K562 (cell line): ENCODE measurements around the gene RNF144A. TPM values are rescaled to one million over a fixed set of nuclear protein-coding genes. Genes with fewer than 3 reads are reported as not detected.

Experiments
- C11orf30 ChIP-seq: fragments of 450-650 bp; IDR thresholded peaks from 2 replicates; pipeline ENCODE4 v1.6.1; 2016; ENCODE audit warnings: low read depth, mild to moderate bottlenecking
- CREM ChIP-seq: IDR thresholded peaks from 2 replicates; pipeline ENCODE4 v1.6.1; 2014; ENCODE audit warnings: antibody characterized with exemption, low read depth
- CTBP1 ChIP-seq: fragments of 450-650 bp; IDR thresholded peaks from 2 replicates; pipeline ENCODE4 v1.6.1; 2016; ENCODE audit warnings: borderline replicate concordance
- CTCF ChIP-seq, 3 experiments: IDR thresholded peaks in 2 of 3; conservative IDR thresholded peaks in 1 of 3; 2 replicates each; pipeline ENCODE4 v1.5.1; 2011 to 2012; ENCODE audit warnings: low read length in 3 of 3, mild to moderate bottlenecking in 3 of 3, control low read depth in 2 of 3, improper control_type of control experiment in 1 of 3, inconsistent platforms in 1 of 3, low read depth in 1 of 3, mixed read lengths in 1 of 3, moderate library complexity in 1 of 3; ENCODE audit not compliant: insufficient read depth in 2 of 3
- KLF16 ChIP-seq: IDR thresholded peaks from 2 replicates; pipeline ENCODE4 v1.6.1; 2016; ENCODE audit warnings: antibody characterized with exemption
- MITF ChIP-seq: IDR thresholded peaks from 2 replicates; pipeline ENCODE4 v1.6.1; 2014; ENCODE audit warnings: antibody characterized with exemption
- PTBP1 ChIP-seq: fragments of 200-400 bp; formaldehyde crosslinking; IDR thresholded peaks from 2 replicates; pipeline ENCODE4 v1.6.1; 2017; ENCODE audit warnings: low read depth, low read length
- SMC3 ChIP-seq: conservative IDR thresholded peaks from 2 replicates; pipeline ENCODE4 v1.6.1; 2011; ENCODE audit warnings: low read depth, low read length, improper control_type of control experiment; ENCODE audit not compliant: insufficient read depth
- polyA plus RNA-seq, 8 experiments: library from polyadenylated mRNA; depleted of rRNA in 4 of 8; stranded (reverse) in 5 of 8; unstranded in 3 of 8; fragments of >200 nt; fragmentation: Nextera tagmentation in 2 of 8; fragmentation: Illumina TruSeq in 1 of 8; extraction: Ambion mirVana in 2 of 8; extraction: Trizol in 1 of 8; gene quantifications; 2 replicates each; pipeline versions ENCODE4 v1.2.1 to v1.2.3, GENCODE V29; 2011 to 2014; ENCODE audit warnings: inconsistent platforms in 1 of 8, missing spikeins in 1 of 8
- total RNA-seq, 7 experiments: library from RNA; depleted of rRNA in 6 of 7; stranded (reverse); fragments of >200 nt in 6 of 7; fragmentation: Illumina TruSeq in 2 of 7; extraction: Trizol in 2 of 7; gene quantifications; 2 replicates each; pipeline versions ENCODE4 v1.2.1 to v1.2.3, GENCODE V29; 2011 to 2021; ENCODE audit warnings: low replicate concordance in 1 of 7
- TF ChIP-seq, protein P1 (sequence below), 2 experiments: fragments of 450-650 bp; formaldehyde crosslinking in 1 of 2; IDR thresholded peaks; 2 replicates each; pipeline versions ENCODE4 v1.4.0 to v1.6.1; 2014 to 2020; ENCODE audit warnings: mild to moderate bottlenecking in 2 of 2, borderline replicate concordance in 1 of 2, low read depth in 1 of 2

The RNF144A gene
- total and polyA plus RNA-seq, 9 of the 15 experiments (the other 6 are each of a cell fraction or from before 2014, with no cell fraction given), result 0.96 to 11.3 (median 6.2) TPM

- TF ChIP-seq, protein P1, sequence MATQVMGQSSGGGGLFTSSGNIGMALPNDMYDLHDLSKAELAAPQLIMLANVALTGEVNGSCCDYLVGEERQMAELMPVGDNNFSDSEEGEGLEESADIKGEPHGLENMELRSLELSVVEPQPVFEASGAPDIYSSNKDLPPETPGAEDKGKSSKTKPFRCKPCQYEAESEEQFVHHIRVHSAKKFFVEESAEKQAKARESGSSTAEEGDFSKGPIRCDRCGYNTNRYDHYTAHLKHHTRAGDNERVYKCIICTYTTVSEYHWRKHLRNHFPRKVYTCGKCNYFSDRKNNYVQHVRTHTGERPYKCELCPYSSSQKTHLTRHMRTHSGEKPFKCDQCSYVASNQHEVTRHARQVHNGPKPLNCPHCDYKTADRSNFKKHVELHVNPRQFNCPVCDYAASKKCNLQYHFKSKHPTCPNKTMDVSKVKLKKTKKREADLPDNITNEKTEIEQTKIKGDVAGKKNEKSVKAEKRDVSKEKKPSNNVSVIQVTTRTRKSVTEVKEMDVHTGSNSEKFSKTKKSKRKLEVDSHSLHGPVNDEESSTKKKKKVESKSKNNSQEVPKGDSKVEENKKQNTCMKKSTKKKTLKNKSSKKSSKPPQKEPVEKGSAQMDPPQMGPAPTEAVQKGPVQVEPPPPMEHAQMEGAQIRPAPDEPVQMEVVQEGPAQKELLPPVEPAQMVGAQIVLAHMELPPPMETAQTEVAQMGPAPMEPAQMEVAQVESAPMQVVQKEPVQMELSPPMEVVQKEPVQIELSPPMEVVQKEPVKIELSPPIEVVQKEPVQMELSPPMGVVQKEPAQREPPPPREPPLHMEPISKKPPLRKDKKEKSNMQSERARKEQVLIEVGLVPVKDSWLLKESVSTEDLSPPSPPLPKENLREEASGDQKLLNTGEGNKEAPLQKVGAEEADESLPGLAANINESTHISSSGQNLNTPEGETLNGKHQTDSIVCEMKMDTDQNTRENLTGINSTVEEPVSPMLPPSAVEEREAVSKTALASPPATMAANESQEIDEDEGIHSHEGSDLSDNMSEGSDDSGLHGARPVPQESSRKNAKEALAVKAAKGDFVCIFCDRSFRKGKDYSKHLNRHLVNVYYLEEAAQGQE (IDR thresholded peaks at IDR 0.05; ENCODE audit: borderline replicate concordance), result peak; percentile 58; the same call in 1 of the 2 replicates
- TF ChIP-seq, protein P1 (CRISPR knock-in tag; IDR thresholded peaks at IDR 0.05; ENCODE audit: low read depth), result no peak
- TF ChIP-seq CREM (0 out of 2 replicates have a peak, but pooled peaks have one; percentile 12), CTCF (IDR thresholded peaks at IDR 0.05 in 2 of 3, conservative IDR thresholded peaks at IDR 0.05 in 1 of 3; ENCODE audit: insufficient read depth in 2 of 3, low read depth in 1 of 3, low read length in 3 of 3) (peak; percentile 80 to 92 (median 81)), PTBP1 (no peak), SMC3 (peak; percentile 65), CTBP1 (peak; percentile 23; the same call in 1 of the 2 replicates), KLF16 (0 out of 2 replicates have a peak, but pooled peaks have one; percentile 30), MITF (no peak), C11orf30 (no peak)
These were observed 127.3 kb downstream of the RNF144A start (continued) for GRCh38 chr2:7044253-7045250.
